Suprapubic skin (tissue), 3 donors: ENCODE results near the gene DAND5.

Experiments used
- POLR2A ChIP-seq, 2 donors: fragments of 450-650 bp; IDR thresholded peaks; one replicate each; pipeline ENCODE4 v1.6.1; 2017; ENCODE audit warnings: antibody characterized with exemption in 2 of 2, mild to moderate bottlenecking in 2 of 2, moderate library complexity in 2 of 2
- TF ChIP-seq, protein P1 (sequence below), 2 donors: fragments of 200-600 bp in 1 of 2; fragments of 450-650 bp in 1 of 2; sonication (generic) in 1 of 2; IDR thresholded peaks; one replicate each; pipeline ENCODE4 v1.5.1; 2016 to 2019; ENCODE audit warnings: antibody characterized with exemption in 2 of 2, mild to moderate bottlenecking in 1 of 2, moderate library complexity in 1 of 2

DNA sequence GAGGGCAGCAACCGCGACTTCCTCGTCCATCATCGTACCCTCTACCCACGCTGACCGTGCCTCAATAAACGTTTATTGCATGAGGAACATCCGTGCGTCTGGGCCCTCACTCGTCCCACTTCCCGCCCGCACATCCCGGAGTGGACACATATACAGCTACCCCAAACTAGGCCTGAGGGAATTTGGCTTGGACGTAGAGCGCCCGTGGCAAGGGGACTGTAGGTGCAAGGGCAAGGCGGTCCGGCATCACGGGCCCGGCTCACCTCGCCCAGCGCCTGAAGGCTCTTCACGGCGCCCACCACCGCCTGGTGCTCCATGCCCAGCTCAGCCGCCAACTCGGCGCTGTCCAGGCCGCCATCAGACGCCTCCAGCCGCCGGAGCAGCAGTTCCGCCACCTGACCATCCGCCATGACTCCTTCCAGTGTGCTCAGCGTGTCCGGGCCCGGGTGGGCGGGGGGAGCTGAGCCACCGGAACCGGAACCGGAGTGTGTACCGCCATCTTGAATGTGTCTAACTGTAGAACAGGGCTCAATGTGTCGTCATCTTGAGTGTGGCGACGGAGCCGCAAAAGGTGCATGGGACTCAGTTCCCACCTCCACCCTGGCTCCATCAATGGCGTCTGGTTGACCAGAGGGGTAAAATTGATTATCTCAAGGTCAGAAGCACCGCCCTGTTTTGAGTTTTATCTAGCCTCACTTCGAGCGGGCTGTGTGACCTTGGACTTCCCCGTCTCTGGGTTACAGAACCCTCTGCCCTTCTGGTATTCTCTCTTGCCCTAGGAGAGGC lies 35.9 kb upstream of the DAND5 start, which contains the start of gene FARSA:
- TF ChIP-seq, protein P1, sequence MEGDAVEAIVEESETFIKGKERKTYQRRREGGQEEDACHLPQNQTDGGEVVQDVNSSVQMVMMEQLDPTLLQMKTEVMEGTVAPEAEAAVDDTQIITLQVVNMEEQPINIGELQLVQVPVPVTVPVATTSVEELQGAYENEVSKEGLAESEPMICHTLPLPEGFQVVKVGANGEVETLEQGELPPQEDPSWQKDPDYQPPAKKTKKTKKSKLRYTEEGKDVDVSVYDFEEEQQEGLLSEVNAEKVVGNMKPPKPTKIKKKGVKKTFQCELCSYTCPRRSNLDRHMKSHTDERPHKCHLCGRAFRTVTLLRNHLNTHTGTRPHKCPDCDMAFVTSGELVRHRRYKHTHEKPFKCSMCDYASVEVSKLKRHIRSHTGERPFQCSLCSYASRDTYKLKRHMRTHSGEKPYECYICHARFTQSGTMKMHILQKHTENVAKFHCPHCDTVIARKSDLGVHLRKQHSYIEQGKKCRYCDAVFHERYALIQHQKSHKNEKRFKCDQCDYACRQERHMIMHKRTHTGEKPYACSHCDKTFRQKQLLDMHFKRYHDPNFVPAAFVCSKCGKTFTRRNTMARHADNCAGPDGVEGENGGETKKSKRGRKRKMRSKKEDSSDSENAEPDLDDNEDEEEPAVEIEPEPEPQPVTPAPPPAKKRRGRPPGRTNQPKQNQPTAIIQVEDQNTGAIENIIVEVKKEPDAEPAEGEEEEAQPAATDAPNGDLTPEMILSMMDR (IDR thresholded peaks at IDR 0.05): no peak
- TF ChIP-seq POLR2A (IDR thresholded peaks at IDR 0.05): no peak
